Measurements from ENCODE around the gene M1AP.

The M1AP gene

DNA sequence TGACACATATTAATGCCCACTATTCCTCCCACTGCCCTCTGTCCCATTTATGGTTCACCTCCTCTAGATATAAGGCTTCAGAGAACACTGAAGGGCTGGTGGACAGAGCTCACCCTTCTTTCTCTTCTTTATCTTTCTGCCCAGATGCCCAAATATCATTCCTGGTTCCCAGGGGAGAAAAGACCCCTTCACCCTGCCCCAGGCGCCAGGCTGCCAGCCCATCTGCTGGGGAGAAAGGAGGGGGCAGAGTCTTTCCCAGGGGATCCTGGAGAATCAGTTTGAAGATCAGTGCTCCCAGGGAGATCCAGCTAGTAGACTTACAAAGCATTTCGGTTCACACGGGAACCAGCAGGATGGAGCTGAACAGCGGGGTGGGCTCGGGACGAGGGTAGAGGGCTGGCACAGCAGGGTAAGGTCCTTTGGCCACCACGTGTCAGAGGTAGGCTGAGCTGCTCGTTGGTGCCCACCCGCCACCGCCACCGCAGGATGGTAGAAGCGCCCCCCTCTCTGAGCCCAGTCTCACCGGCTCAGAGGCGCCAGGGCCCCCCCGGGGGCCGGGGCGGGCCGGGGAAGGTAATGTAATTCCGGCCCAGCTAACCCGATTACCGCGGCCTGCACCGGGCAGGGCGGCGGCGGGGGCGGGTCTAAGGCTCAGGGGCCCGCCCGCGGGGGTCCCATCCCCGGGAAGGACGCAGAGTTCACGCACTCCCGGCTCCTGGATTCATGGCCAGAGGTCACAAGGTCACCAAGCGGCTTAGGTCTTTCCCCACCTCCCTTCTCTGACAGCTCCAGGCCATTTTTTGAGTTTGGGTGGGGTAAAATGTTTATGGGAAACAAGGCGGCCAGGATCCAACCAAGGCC, 135.2 kb downstream of the M1AP start:
- TF ChIP-seq, protein P1, sequence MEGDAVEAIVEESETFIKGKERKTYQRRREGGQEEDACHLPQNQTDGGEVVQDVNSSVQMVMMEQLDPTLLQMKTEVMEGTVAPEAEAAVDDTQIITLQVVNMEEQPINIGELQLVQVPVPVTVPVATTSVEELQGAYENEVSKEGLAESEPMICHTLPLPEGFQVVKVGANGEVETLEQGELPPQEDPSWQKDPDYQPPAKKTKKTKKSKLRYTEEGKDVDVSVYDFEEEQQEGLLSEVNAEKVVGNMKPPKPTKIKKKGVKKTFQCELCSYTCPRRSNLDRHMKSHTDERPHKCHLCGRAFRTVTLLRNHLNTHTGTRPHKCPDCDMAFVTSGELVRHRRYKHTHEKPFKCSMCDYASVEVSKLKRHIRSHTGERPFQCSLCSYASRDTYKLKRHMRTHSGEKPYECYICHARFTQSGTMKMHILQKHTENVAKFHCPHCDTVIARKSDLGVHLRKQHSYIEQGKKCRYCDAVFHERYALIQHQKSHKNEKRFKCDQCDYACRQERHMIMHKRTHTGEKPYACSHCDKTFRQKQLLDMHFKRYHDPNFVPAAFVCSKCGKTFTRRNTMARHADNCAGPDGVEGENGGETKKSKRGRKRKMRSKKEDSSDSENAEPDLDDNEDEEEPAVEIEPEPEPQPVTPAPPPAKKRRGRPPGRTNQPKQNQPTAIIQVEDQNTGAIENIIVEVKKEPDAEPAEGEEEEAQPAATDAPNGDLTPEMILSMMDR (IDR thresholded peaks at IDR 0.05) = no peak

DNA sequence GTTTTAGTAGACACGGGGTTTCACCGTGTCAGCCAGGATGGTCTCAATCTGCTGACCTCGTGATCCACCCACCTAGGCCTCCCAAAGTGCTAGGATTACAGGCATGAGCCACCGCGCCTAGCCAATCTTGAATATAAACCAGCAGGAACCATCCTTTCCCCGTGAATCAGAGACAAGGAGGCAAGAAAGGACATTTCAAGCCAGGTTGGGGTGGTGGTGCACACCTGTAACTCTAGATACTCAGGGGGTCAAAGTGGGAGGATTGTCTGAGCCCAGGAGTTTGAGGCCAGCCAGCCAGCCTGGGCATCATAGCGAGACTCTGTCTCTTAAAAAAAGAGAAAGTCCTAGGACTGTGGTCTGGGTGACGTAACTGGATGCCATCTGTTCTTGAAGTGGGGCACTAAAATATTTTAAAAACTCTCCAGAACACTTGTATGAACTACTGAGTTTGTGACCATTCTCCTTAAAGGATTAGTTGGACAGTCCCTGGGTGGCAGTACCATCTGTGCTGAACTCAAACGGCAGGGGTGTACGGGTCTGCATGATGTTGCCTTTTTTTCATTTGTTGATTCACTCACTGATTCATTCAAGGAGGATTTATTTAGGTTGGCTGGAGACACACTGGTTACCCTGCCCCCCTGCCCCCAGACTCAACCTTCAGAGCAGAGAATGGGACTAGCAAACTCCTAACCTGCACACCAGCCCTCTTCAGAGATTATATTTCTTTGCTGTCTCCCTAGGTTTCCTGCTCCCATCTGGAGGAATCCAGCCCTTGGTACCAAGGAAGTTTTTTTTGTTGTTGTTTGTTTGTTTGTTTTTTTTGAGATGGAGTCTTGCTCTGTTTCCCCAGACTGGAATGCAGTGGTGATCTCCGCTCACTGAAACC, 136.8 kb downstream of the M1AP start:
- TF ChIP-seq, protein P1 (IDR thresholded peaks at IDR 0.05) = no peak

DNA sequence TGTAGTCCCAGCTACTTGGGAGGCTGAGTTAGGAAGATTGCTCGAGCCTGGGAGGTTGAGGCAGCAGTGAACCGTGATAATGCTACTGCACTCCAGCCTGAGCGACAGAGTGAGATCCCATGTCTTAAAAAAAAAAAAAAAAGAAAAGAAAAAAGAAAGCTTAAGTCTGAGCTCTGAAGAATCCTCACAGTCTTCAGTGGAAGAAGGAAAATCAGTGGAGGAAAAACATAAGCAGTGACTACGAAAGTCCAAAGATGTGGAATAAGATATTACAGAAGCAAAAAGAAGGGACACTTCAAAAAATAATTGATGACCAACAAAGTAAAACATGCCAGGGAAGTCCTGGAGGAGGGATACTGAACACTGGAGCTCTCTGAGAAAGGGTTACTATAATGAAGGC, 137.9 kb downstream of the M1AP start:
- TF ChIP-seq, protein P1 (IDR thresholded peaks at IDR 0.05) = no peak

DNA sequence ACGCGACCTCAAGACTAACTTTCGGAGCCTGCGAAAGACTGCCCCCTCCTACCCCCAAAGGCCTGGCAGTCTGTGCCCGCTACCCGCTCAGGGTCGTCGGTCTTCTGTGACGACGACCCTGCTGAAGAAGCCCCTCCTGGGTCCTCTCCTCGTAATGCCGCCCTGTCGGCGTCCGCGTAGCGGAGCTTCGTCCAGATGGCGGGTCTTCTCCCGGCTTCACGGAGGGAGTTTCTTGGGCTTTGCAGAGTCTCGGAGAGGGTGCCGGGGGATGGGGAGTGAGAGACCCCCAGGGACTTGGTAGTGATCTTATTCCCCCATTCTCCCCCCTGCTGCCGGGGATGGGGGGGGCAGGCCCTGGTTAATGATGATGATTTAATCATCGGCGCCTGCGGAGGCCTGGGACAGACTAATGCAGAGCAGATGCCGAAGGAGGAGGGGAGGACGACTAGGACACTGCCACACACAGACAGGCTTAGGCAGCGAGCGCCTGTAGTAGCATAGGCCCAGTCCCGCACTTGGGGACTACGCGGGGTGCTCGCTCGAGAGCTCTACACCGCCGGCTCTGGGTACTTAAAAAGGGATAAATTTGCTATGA, 140.1 kb downstream of the M1AP start:
- TF ChIP-seq, protein P1 (IDR thresholded peaks at IDR 0.05) = no peak

Data from LNCAP (cell line).